Upper lobe of right lung (tissue), 1 donor: ENCODE results near the gene RPLP2. TPM values are rescaled to one million over a fixed set of nuclear protein-coding genes. Genes with fewer than 3 reads are reported as not detected.

Experiments used
- ATAC-seq: fragments of 200-7000 bp; cut with Tn5 transposase; one replicate; pipeline ENCODE4 v1.9.1; 2020; ENCODE audit warnings: mild to moderate bottlenecking, moderate library complexity
- DNase-seq: peaks from one replicate; pipeline ENCODE4 v3.0.0-alpha.2; 2020
- H3K27ac ChIP-seq: fragments of 200-600 bp; one replicate; pipeline ENCODE4 v1.8.0; 2022
- H3K27me3 ChIP-seq: fragments of 200-600 bp; one replicate; pipeline ENCODE4 v1.8.0; 2022; ENCODE audit warnings: mild to moderate bottlenecking
- H3K36me3 ChIP-seq: fragments of 200-600 bp; one replicate; pipeline ENCODE4 v1.8.0; 2022
- H3K4me1 ChIP-seq: fragments of 200-600 bp; one replicate; pipeline ENCODE4 v1.8.0; 2022
- H3K4me3 ChIP-seq: fragments of 200-600 bp; one replicate; pipeline ENCODE4 v1.8.0; 2022; ENCODE audit warnings: mild to moderate bottlenecking
- H3K9me3 ChIP-seq: fragments of 200-600 bp; one replicate; pipeline ENCODE4 v1.8.0; 2022
- CTCF ChIP-seq: fragments of 200-600 bp; IDR thresholded peaks from one replicate; pipeline ENCODE4 v1.8.0; 2022; ENCODE audit warnings: antibody characterized with exemption
- intact Hi-C: fragments of 100-400 bp; cut with DNase I; formaldehyde crosslinking; loops from one replicate; pipeline ENCODE4 v1.11.0; 2022
- total RNA-seq: library from RNA; stranded (reverse); fragmentation: NEBNext Ultra II Directional; extraction: Animal tissue kit (Norgen Biotek cat#: 25700); gene quantifications from one replicate; pipeline ENCODE4 v1.2.1, GENCODE V29; 2021
- donor health status: DM: no; HTN: yes; CAD: no; lungs with severe emphysema.

RPLP2 gene
- total RNA-seq, 1 donor from 2014 or later: 1,548 TPM

GRCh38 chr11:844693-845644 lies 35.2 kb downstream of the RPLP2 start:
- Histone ChIP-seq H3K27me3 (no peaks in the 10 kb centered on the region), H3K36me3 (peaks cover 8% of the 10 kb centered on the region), H3K9me3 (no peaks in the 10 kb centered on the region), H3K27ac (peak overlapping the region; percentile 97), H3K4me3 (peak overlapping the region; percentile 100), H3K4me1 (peaks cover 51% of the 10 kb centered on the region)
- TF ChIP-seq CTCF: peak; percentile 19
- peak; percentile 54 for ATAC-seq
- peak; percentile 94 for DNase-seq
- intact Hi-C loops: no loop called here

DNA sequence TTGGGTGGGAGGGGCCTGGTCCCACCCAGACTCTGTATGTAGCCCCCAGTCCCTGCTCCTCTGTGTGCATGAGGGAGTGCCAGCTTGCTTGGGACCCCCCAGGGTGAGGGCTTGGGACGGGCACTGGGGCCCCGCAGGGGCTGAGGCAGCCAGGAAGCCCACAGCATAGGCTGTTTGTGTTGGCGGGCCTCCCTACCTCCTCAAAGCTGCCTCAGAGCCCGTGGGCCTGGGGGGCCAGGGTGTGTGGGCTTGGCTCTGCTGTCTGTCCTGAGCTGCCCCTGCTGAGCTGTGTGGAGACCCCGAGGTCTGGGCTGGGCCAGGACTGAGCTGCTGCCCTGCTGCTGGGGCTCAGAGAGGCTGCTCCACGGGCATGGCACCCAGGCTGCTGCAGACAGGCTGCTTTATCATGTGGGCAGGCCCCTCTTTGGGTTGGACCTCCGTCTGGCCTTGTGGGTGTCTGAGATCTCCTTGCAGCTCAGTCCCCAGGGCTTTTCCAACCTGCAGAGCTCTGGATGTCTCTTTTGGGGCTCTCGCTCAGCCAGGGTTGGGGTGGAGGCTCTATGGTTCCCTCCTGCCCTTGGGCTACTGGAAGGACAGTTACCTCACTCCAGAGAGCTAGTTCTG lies 36.2 kb downstream of the RPLP2 start:
- intact Hi-C loops: no loop called here
- Histone ChIP-seq H3K9me3 (no peaks in the 10 kb centered on the region), H3K4me1 (peaks cover 48% of the 10 kb centered on the region), H3K4me3 (peak overlapping the region; percentile 100), H3K27ac (peak overlapping the region; percentile 97), H3K27me3 (no peaks in the 10 kb centered on the region), H3K36me3 (no peaks in the 10 kb centered on the region)
- TF ChIP-seq CTCF: no peak
- ATAC-seq (no peak), DNase-seq (no peak)

- no peaks in the 10 kb centered on the region for H3K36me3 ChIP-seq
- ATAC-seq (no peak), DNase-seq (no peak)
- H3K27me3 ChIP-seq: no peaks in the 10 kb centered on the region
- peak overlapping the region; percentile 97 for H3K27ac ChIP-seq
- intact Hi-C loops: no loop called here
- H3K9me3 ChIP-seq: no peaks in the 10 kb centered on the region
- peaks cover 43% of the 10 kb centered on the region for H3K4me1 ChIP-seq
- no peak overlapping the region for H3K4me3 ChIP-seq
- no peak for TF ChIP-seq CTCF
These were observed 36.8 kb downstream of the RPLP2 start for GRCh38 chr11:846496-847098.

DNA sequence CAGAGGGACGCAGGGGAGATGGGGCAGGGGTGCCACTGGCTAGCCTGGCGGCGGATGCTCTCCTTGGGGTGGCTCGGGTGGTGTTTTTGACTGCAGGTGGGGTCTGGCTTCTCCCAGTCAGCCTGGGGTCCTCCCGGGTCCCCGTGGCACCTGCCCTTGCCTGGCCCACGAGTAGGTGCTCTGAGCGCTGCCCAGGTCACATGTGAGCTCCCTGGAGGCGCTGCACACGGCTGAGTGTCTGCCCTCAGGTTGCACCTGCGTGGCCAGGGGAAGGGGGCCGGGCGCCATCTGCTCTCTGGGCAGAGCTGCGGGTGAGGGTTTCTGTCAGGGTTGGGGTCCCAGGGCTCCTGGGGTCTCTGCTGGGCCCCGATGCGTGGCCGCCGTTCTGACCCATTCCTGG lies 38.1 kb downstream of the RPLP2 start:
- intact Hi-C loops: no loop called here
- H3K9me3 ChIP-seq: no peaks in the 10 kb centered on the region
- H3K4me1 ChIP-seq: peaks cover 43% of the 10 kb centered on the region
- TF ChIP-seq CTCF: no peak
- no peak overlapping the region for H3K4me3 ChIP-seq
- H3K36me3 ChIP-seq: no peaks in the 10 kb centered on the region
- ATAC-seq: no peak
- no peaks in the 10 kb centered on the region for H3K27me3 ChIP-seq
- DNase-seq: no peak
- H3K27ac ChIP-seq: no peak overlapping the region

DNA sequence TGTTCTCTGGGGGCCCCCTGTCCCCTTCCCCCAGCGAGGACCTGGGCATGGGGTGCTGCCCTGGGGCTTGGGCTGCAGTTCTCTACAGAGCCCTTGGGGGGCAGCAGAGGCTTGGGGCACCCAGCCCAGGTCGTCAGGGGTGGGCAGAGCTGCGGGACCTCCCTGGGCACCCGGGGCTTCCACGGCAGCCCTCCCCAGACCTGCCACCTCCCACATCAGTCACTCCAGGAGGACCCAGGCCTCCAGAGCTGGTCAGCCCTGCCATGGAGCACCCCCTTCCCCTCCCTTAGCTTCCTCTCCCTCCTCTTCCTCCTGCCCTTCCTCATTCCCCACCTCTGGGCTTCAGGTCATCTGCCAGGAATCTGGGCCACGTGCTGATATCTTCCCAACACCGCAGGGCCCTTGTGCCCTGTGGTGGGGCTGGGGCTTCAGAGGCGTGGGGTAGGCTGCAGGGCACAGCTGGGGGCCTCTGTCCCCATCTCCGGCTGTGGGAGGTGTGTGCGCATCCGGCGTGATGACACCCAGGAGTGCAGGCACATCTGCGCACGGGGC lies 38.7 kb downstream of the RPLP2 start:
- peak; percentile 87 for TF ChIP-seq CTCF
- H3K36me3 ChIP-seq: no peaks in the 10 kb centered on the region
- no peaks in the 10 kb centered on the region for H3K27me3 ChIP-seq
- no peaks in the 10 kb centered on the region for H3K9me3 ChIP-seq
- DNase-seq (peak; percentile 81), ATAC-seq (peak; percentile 16)
- intact Hi-C loops: no loop called here
- peaks cover 43% of the 10 kb centered on the region for H3K4me1 ChIP-seq
- no peak overlapping the region for H3K27ac ChIP-seq
- H3K4me3 ChIP-seq: no peak overlapping the region
